Gastroesophageal sphincter (tissue), 4 donors: Measurements from ENCODE around the gene PLXDC2. TPM values are rescaled to one million over a fixed set of nuclear protein-coding genes. Genes with fewer than 3 reads are reported as not detected.

Source experiments
- ATAC-seq: fragments of 150-250 bp; one replicate; pipeline ENCODE4 v1.9.1; 2016; ENCODE audit warnings: mild to moderate bottlenecking, moderate library complexity
- H3K27ac ChIP-seq, 4 donors: fragments of 200-600 bp; sonication (generic) in 3 of 4; 1 replicate in 3 of 4; 2 replicates in 1 of 4; pipeline ENCODE4 v1.5.1; 2016 to 2019
- H3K27me3 ChIP-seq: fragments of 200-600 bp; sonication (generic); one replicate; pipeline ENCODE4 v1.5.1; 2019
- H3K36me3 ChIP-seq, 2 donors: fragments of 200-600 bp; sonication (generic); one replicate each; pipeline ENCODE4 v1.5.1; 2019; ENCODE audit warnings: control low read depth in 1 of 2
- H3K4me1 ChIP-seq, 3 donors: fragments of 200-600 bp; sonication (generic); 1 replicate in 2 of 3; 2 replicates in 1 of 3; pipeline ENCODE4 v1.5.1; 2016 to 2019; ENCODE audit warnings: control low read depth in 2 of 3
- H3K4me3 ChIP-seq, 2 donors: fragments of 200-600 bp; sonication (generic); one replicate each; pipeline ENCODE4 v1.5.1; 2019; ENCODE audit warnings: mild to moderate bottlenecking in 1 of 2, moderate library complexity in 1 of 2
- H3K9me3 ChIP-seq, 3 donors: fragments of 200-600 bp; sonication (generic); one replicate each; pipeline ENCODE4 v1.5.1; 2017 to 2019; ENCODE audit warnings: control low read depth in 2 of 3
- EP300 ChIP-seq: sonication (generic); formaldehyde crosslinking; IDR thresholded peaks from one replicate; pipeline ENCODE4 v1.6.1; 2017; ENCODE audit warnings: antibody characterized with exemption, mild to moderate bottlenecking
- POLR2A ChIP-seq, 2 donors: fragments of 450-650 bp; IDR thresholded peaks; one replicate each; pipeline ENCODE4 v1.6.1; 2017; ENCODE audit warnings: antibody characterized with exemption in 2 of 2, mild to moderate bottlenecking in 2 of 2, moderate library complexity in 1 of 2
- POLR2AphosphoS5 ChIP-seq: sonication (generic); formaldehyde crosslinking; IDR thresholded peaks from one replicate; pipeline ENCODE4 v1.6.1; 2017; ENCODE audit warnings: antibody characterized with exemption
- WGBS, 2 donors: methylation state at CpG; one replicate each; pipeline ENCODE4 v1.1.5; 2018; ENCODE audit warnings: low coverage in 1 of 2; 5-methylcytosine and 5-hydroxymethylcytosine counted together
- total RNA-seq, 4 donors: library from RNA; depleted of rRNA; stranded (reverse); fragments of >200 nt; gene quantifications; one replicate each; pipeline ENCODE4 v1.1.0, GENCODE V29; 2016
- TF ChIP-seq, protein P1 (sequence below), 4 experiments: fragments of 200-600 bp in 2 of 4; fragments of 450-650 bp in 2 of 4; sonication (generic) in 1 of 4; IDR thresholded peaks; one replicate each; pipeline ENCODE4 v1.5.1; 2017 to 2019; ENCODE audit warnings: antibody characterized with exemption in 4 of 4, mild to moderate bottlenecking in 2 of 4, moderate library complexity in 2 of 4

Gene PLXDC2
- total RNA-seq, 4 donors from 2014 or later = 32.3 to 65.5 (median 50.5) TPM

DNA sequence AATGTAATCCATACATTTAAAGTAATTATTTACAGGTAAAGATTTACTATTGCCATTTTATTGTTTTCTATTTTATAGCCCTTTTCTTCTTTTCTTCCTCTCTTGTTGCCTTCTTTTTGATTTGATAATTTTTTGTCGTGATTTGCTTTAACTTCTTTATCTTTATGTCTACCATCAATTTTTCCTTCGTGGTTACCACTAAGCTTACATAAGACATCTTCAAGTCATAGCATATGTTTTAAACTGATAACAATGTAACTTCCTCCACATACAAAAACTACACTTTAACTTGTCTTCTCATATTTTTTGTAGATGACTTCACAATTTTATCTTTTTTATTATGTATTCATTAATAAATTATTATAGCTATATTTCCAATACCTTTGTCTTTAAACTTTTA, 316.6 kb downstream of the PLXDC2 start:
- 82 to 83% methylated on average over 1 to 2 of the region's 2 CpGs for WGBS, 2 donors

DNA sequence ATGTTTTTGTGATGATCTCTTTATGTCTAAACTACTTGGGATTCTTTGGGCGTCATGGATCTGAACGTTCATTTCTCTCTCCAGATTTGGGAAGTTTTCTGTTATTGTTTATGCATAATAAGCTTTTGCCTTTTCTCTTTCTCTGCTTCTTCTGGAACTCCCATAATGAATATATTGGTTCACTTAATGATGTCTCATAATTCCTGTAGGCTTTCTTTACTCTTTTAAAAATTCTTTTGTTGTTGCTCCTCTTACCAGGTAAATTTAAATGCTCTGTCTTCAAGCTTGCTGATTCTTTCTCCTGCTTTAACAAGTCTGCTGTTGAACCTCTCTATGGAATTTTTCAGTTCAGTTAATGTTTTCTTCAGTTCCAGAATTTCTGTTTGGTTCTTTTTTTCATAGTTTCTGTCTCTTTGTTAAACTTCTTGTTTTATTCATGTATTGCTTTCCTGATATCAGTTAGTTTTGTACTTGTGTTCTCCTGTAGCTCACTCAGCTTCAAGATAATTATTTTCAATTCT, 317.5 kb downstream of the PLXDC2 start:
- 92 to 95% methylated on average over 2 of the region's 2 CpGs for WGBS, 2 donors
- TF ChIP-seq POLR2AphosphoS5 (no peak), EP300 (no peak), POLR2A (IDR thresholded peaks at IDR 0.05) (no peak)
- TF ChIP-seq, protein P1, sequence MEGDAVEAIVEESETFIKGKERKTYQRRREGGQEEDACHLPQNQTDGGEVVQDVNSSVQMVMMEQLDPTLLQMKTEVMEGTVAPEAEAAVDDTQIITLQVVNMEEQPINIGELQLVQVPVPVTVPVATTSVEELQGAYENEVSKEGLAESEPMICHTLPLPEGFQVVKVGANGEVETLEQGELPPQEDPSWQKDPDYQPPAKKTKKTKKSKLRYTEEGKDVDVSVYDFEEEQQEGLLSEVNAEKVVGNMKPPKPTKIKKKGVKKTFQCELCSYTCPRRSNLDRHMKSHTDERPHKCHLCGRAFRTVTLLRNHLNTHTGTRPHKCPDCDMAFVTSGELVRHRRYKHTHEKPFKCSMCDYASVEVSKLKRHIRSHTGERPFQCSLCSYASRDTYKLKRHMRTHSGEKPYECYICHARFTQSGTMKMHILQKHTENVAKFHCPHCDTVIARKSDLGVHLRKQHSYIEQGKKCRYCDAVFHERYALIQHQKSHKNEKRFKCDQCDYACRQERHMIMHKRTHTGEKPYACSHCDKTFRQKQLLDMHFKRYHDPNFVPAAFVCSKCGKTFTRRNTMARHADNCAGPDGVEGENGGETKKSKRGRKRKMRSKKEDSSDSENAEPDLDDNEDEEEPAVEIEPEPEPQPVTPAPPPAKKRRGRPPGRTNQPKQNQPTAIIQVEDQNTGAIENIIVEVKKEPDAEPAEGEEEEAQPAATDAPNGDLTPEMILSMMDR (IDR thresholded peaks at IDR 0.05) = no peak
- no peaks in the 10 kb centered on the region for H3K36me3 ChIP-seq

More for the DNA sequence above, 316.6 kb downstream of the PLXDC2 start:
- H3K27ac ChIP-seq = no peak overlapping the region
- H3K36me3 ChIP-seq = no peaks in the 10 kb centered on the region
- no peaks in the 10 kb centered on the region for H3K27me3 ChIP-seq
- TF ChIP-seq POLR2A (IDR thresholded peaks at IDR 0.05) (no peak), EP300 (no peak), POLR2AphosphoS5 (no peak)
- TF ChIP-seq, protein P1 (IDR thresholded peaks at IDR 0.05) = no peak
- H3K9me3 ChIP-seq = peaks cover 0 to 33% (median 0%) of the 10 kb centered on the region in 3 donors
- H3K4me3 ChIP-seq = no peak overlapping the region
- no peaks in the 10 kb centered on the region for H3K4me1 ChIP-seq
- no peak for ATAC-seq

DNA sequence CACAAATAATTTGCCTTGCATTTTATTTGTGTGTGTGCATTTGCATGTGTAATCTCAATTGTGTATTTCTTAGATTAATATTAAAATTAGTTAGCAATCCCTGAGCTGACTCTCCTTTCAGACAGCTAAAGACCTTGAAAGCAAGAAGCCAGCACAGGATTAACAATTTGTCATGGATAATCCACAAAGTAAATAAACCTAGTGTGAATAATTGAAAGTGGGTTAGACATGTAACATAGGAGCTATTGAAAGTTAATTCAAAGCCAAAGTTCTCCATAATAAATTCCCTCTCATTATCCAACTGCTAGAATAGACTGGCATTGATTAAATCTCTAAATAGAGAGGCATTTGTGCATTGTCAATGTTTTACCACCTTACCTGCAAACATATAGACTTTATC, 326.1 kb downstream of the PLXDC2 start:
- Histone ChIP-seq H3K27me3 (no peaks in the 10 kb centered on the region), H3K36me3 (no peaks in the 10 kb centered on the region), H3K4me1 (no peaks in the 10 kb centered on the region), H3K4me3 (no peak overlapping the region), H3K9me3 (no peaks in the 10 kb centered on the region), H3K27ac (no peak overlapping the region)
- ATAC-seq = no peak
- TF ChIP-seq, protein P1 (IDR thresholded peaks at IDR 0.05) = no peak
- no peak for TF ChIP-seq POLR2AphosphoS5
- TF ChIP-seq EP300 = no peak
- TF ChIP-seq POLR2A (IDR thresholded peaks at IDR 0.05) = no peak

More for the DNA sequence above, 317.5 kb downstream of the PLXDC2 start:
- H3K27ac ChIP-seq = no peak overlapping the region
- ATAC-seq = no peak
- H3K27me3 ChIP-seq = no peaks in the 10 kb centered on the region
- H3K4me1 ChIP-seq = no peaks in the 10 kb centered on the region
- peaks cover 0 to 33% (median 0%) of the 10 kb centered on the region in 3 donors for H3K9me3 ChIP-seq
- no peak overlapping the region for H3K4me3 ChIP-seq

DNA sequence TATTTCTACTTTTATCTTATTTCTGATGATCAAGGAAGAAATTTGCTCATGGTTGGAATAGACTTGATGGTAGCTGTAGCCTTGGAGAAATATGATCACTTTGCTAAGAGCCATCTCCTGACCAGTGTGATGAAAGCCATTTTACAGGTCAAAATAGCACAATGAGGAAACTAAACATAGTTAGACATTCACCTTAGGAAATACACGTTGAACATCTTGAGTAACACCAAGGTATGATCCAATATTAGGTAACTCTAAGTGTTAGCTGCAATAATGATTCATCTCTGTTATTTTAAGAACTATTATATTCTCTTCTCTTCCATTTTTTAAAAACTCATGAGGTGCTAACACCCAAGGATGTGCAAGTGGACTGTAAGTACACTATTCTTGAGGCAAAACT, 328.0 kb downstream of the PLXDC2 start:
- 82 to 100% methylated on average over 1 of the region's 1 CpG for WGBS, 2 donors
- H3K4me3 ChIP-seq = no peak overlapping the region
- no peak for ATAC-seq
- H3K36me3 ChIP-seq = no peaks in the 10 kb centered on the region
- TF ChIP-seq EP300 = no peak
- TF ChIP-seq POLR2AphosphoS5 = no peak
- TF ChIP-seq, protein P1 (IDR thresholded peaks at IDR 0.05) = no peak
- no peak for TF ChIP-seq POLR2A (IDR thresholded peaks at IDR 0.05)
- H3K4me1 ChIP-seq = no peaks in the 10 kb centered on the region
- no peaks in the 10 kb centered on the region for H3K27me3 ChIP-seq
- H3K9me3 ChIP-seq = no peaks in the 10 kb centered on the region
- no peak overlapping the region for H3K27ac ChIP-seq

DNA sequence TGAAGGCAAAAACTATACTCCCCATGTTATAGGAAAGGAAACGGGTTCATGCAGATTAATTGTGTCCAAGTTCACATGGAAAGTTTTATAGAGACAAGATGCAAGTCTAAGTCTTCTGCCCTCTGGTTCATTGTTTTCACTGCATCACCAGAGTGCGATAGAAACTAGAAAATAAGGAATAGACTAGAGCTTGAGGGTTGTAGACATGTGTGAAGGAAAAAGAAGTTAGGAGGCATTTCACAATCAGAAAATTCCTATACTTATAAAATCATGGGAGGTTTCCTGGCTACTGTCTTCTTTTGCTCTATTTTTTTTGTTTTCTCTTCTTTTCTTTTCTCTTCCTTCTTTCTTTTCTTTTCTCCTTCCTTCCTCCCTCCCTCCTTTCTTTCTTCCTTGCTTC, 329.8 kb downstream of the PLXDC2 start:
- Histone ChIP-seq H3K27me3 (no peaks in the 10 kb centered on the region), H3K4me3 (no peak overlapping the region), H3K27ac (no peak overlapping the region), H3K4me1 (no peaks in the 10 kb centered on the region), H3K9me3 (no peaks in the 10 kb centered on the region), H3K36me3 (no peaks in the 10 kb centered on the region)
- 100% methylated on average over 2 of the region's 2 CpGs for WGBS, 2 donors
- TF ChIP-seq POLR2A (IDR thresholded peaks at IDR 0.05) = no peak
- TF ChIP-seq, protein P1 (IDR thresholded peaks at IDR 0.05) = no peak
- TF ChIP-seq POLR2AphosphoS5 = no peak
- no peak for ATAC-seq
